GM21723 (cell line): Measurements from ENCODE around the gene MAN2A1.
"Not testable (repeated sequence)": the region's sequence is repeated elsewhere in the genome, so short reads cannot be mapped to it uniquely, and the experiment has no call there.

ENCODE experiments used
- ATAC-seq: cut with Tn5 transposase; IDR thresholded peaks from one replicate; pipeline ENCODE4 v1.9.1; 2021; ENCODE audit warnings: mild to moderate bottlenecking, moderate library complexity; ENCODE audit not compliant: unreplicated experiment

MAN2A1 gene

GRCh38 chr5:109812698-109813097 is 123.0 kb downstream of the MAN2A1 start:
- no peak for ATAC-seq

GRCh38 chr5:109816732-109817131 is 127.0 kb downstream of the MAN2A1 start:
- ATAC-seq = no peak

- no peak for ATAC-seq
These were observed 130.2 kb downstream of the MAN2A1 start for GRCh38 chr5:109819878-109820277.

- no peak for ATAC-seq
These were observed 133.9 kb downstream of the MAN2A1 start for GRCh38 chr5:109823597-109823996.

- ATAC-seq = no peak
These were observed 135.7 kb downstream of the MAN2A1 start for GRCh38 chr5:109825450-109825849.

GRCh38 chr5:109826426-109826825 is 136.7 kb downstream of the MAN2A1 start:
- ATAC-seq = no peak

GRCh38 chr5:109829331-109829730 is 139.6 kb downstream of the MAN2A1 start:
- no peak for ATAC-seq

- ATAC-seq = no peak
These were observed 141.3 kb downstream of the MAN2A1 start for GRCh38 chr5:109830955-109831502.

- ATAC-seq = not testable (repeated sequence)
These were observed 142.8 kb downstream of the MAN2A1 start for GRCh38 chr5:109832207-109833188.

- ATAC-seq = no peak
These were observed 144.2 kb downstream of the MAN2A1 start for GRCh38 chr5:109833946-109834345.

- no peak for ATAC-seq
These were observed 146.6 kb downstream of the MAN2A1 start for GRCh38 chr5:109836280-109836679.

- ATAC-seq = no peak
These were observed 147.6 kb downstream of the MAN2A1 start for GRCh38 chr5:109837231-109837861.

GRCh38 chr5:109838157-109838556 is 148.4 kb downstream of the MAN2A1 start:
- no peak for ATAC-seq

GRCh38 chr5:109844148-109844547 is 154.4 kb downstream of the MAN2A1 start:
- ATAC-seq = no peak

- no peak for ATAC-seq
These were observed 155.0 kb downstream of the MAN2A1 start for GRCh38 chr5:109844695-109845094.

GRCh38 chr5:109848130-109848529 is 158.4 kb downstream of the MAN2A1 start:
- ATAC-seq = no peak

- ATAC-seq = no peak
These were observed 159.9 kb downstream of the MAN2A1 start for GRCh38 chr5:109849478-109850088.

GRCh38 chr5:109852371-109853155 is 162.8 kb downstream of the MAN2A1 start:
- no peak for ATAC-seq

- ATAC-seq = no peak
These were observed 163.7 kb downstream of the MAN2A1 start for GRCh38 chr5:109853377-109853776.

- no peak for ATAC-seq
These were observed 165.3 kb downstream of the MAN2A1 start for GRCh38 chr5:109855056-109855455.
